HEK293T (cell line): ENCODE data around the gene RHOJ.

Experiments used
- CTCF ChIA-PET: fragments of 350-600 bp; formaldehyde crosslinking; extraction: SDS; loops from one replicate; lab custom pipeline; 2021; ENCODE audit warnings: antibody characterized with exemption, inconsistent platforms; lab: Yijun Ruan, JAX
- POLR2A ChIA-PET: fragments of 350-600 bp; formaldehyde crosslinking; extraction: SDS; loops from one replicate; lab custom pipeline; 2020; ENCODE audit warnings: antibody characterized with exemption, inconsistent platforms; lab: Yijun Ruan, JAX
- DNase-seq: peaks from one replicate; pipeline ENCODE4 v3.0.0; 2012; ENCODE audit warnings: mixed read lengths; ENCODE audit errors: extremely low spot score
- ARNT ChIP-seq: fragments of 450-650 bp; IDR thresholded peaks from 2 replicates; pipeline ENCODE4 v1.6.1; 2017; ENCODE audit warnings: mild to moderate bottlenecking
- BHLHE40 ChIP-seq: fragments of 450-650 bp; IDR thresholded peaks from 2 replicates; pipeline ENCODE4 v1.6.1; 2016; ENCODE audit warnings: mild to moderate bottlenecking, moderate library complexity, borderline replicate concordance
- CTBP1 ChIP-seq: fragments of 450-650 bp; IDR thresholded peaks from 2 replicates; pipeline ENCODE4 v1.6.1; 2016; ENCODE audit warnings: borderline replicate concordance
- ELF4 ChIP-seq: fragments of 450-650 bp; IDR thresholded peaks from 2 replicates; pipeline ENCODE4 v1.6.1; 2017; ENCODE audit warnings: antibody characterized with exemption
- FOXA1 ChIP-seq: fragments of 450-650 bp; IDR thresholded peaks from 2 replicates; pipeline ENCODE4 v1.6.1; 2016; ENCODE audit warnings: mild to moderate bottlenecking
- FOXK2 ChIP-seq: fragments of 450-650 bp; IDR thresholded peaks from 2 replicates; pipeline ENCODE4 v1.6.1; 2016; ENCODE audit warnings: mild to moderate bottlenecking
- FOXM1 ChIP-seq: fragments of 450-650 bp; IDR thresholded peaks from 2 replicates; pipeline ENCODE4 v1.6.1; 2017; ENCODE audit warnings: mild to moderate bottlenecking, borderline replicate concordance
- HDGF ChIP-seq: fragments of 450-650 bp; IDR thresholded peaks from 2 replicates; pipeline ENCODE4 v1.6.1; 2017; ENCODE audit warnings: antibody characterized with exemption, borderline replicate concordance
- L3MBTL2 ChIP-seq: fragments of 450-650 bp; conservative IDR thresholded peaks from 2 replicates; pipeline ENCODE4 v1.6.1; 2016; ENCODE audit warnings: mild to moderate bottlenecking
- LEF1 ChIP-seq: fragments of 450-650 bp; IDR thresholded peaks from 2 replicates; pipeline ENCODE4 v1.6.1; 2017; ENCODE audit warnings: mild to moderate bottlenecking, borderline replicate concordance
- NFRKB ChIP-seq: fragments of 450-650 bp; IDR thresholded peaks from 2 replicates; pipeline ENCODE4 v1.6.1; 2016; ENCODE audit warnings: mild to moderate bottlenecking, moderate library complexity
- SP1 ChIP-seq: fragments of 450-650 bp; IDR thresholded peaks from 2 replicates; pipeline ENCODE4 v1.6.1; 2017
- SUZ12 ChIP-seq: fragments of 450-650 bp; IDR thresholded peaks from 2 replicates; pipeline ENCODE4 v1.6.1; 2016; ENCODE audit warnings: mild to moderate bottlenecking
- TARDBP ChIP-seq: fragments of 450-650 bp; IDR thresholded peaks from 2 replicates; pipeline ENCODE4 v1.6.1; 2016
- ZNF384 ChIP-seq: fragments of 450-650 bp; IDR thresholded peaks from 2 replicates; pipeline ENCODE4 v1.6.1; 2016
- TF ChIP-seq, protein P1 (sequence below): fragments of 450-650 bp; IDR thresholded peaks from 2 replicates; pipeline ENCODE4 v1.6.1; 2016

Gene RHOJ

GRCh38 chr14:63224196-63224595 is 20.0 kb downstream of the RHOJ start:
- ChIA-PET POLR2A (interaction anchor here (1.0 kb wide), 1 partner anchor 20 kb away, joined by 4 read pairs; no protein-coding TSS in a partner anchor), CTCF (no interaction called here)
- peak; percentile 32 for DNase-seq
- no peak for TF ChIP-seq BHLHE40
- no peak for TF ChIP-seq HDGF
- TF ChIP-seq, protein P1, sequence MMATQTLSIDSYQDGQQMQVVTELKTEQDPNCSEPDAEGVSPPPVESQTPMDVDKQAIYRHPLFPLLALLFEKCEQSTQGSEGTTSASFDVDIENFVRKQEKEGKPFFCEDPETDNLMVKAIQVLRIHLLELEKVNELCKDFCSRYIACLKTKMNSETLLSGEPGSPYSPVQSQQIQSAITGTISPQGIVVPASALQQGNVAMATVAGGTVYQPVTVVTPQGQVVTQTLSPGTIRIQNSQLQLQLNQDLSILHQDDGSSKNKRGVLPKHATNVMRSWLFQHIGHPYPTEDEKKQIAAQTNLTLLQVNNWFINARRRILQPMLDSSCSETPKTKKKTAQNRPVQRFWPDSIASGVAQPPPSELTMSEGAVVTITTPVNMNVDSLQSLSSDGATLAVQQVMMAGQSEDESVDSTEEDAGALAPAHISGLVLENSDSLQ: no peak
- TF ChIP-seq CTBP1: no peak
- no peak for TF ChIP-seq SP1
- TF ChIP-seq L3MBTL2: no peak
- no peak for TF ChIP-seq ELF4
- no peak for TF ChIP-seq FOXM1
- TF ChIP-seq LEF1: no peak
- no peak for TF ChIP-seq ARNT
- TF ChIP-seq NFRKB: no peak
- TF ChIP-seq FOXK2: no peak
- no peak for TF ChIP-seq ZNF384
- no peak for TF ChIP-seq TARDBP
- no peak for TF ChIP-seq SUZ12
- TF ChIP-seq FOXA1: no peak

GRCh38 chr14:63228217-63228616 is 24.0 kb downstream of the RHOJ start:
- POLR2A ChIA-PET: no interaction called here
- CTCF ChIA-PET: no interaction called here
- DNase-seq: no peak
- TF ChIP-seq FOXA1 (no peak), FOXK2 (no peak), SP1 (no peak), FOXM1 (no peak), ZNF384 (no peak), BHLHE40 (no peak), L3MBTL2 (no peak), ARNT (no peak), NFRKB (no peak), ELF4 (no peak), HDGF (no peak)
- TF ChIP-seq, protein P1: no peak

GRCh38 chr14:63229330-63230059 is 25.3 kb downstream of the RHOJ start:
- TF ChIP-seq LEF1: no peak
- DNase-seq: no peak
- POLR2A ChIA-PET: no interaction called here
- CTCF ChIA-PET: no interaction called here

- CTCF ChIA-PET: no interaction called here
Measured at GRCh38 chr14:63231766-63232165, 27.5 kb downstream of the RHOJ start.

DNA sequence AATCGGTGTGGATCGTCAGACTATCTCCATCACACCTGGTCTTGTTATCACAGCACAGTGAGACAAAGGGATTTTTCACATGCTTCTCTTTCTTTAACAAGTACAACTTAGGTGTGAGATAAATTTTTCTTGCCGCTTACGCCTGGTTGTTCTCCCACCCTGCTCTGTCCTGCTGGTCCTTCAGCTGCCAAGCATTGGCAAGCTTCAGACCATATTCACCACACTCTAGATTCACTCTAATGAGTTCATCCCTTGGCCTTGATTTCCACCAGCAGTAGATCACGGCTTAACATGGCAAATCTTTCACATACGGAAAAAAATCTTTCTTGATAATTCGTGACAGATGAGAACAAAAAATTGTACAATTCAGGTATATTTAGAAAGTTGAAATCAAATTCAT is 33.5 kb downstream of the RHOJ start:
- no peak for TF ChIP-seq L3MBTL2
- no peak for TF ChIP-seq NFRKB
- TF ChIP-seq ARNT: no peak
- no peak for TF ChIP-seq FOXK2
- no peak for TF ChIP-seq FOXA1
- TF ChIP-seq ZNF384: no peak
- no peak for TF ChIP-seq FOXM1
- TF ChIP-seq HDGF: no peak
- DNase-seq: no peak
- ChIA-PET CTCF (interaction anchor here (0.7 to 0.8 kb wide), 2 partner anchors 16 to 766 kb away, joined by 3 read pairs; no protein-coding TSS in a partner anchor), POLR2A (no interaction called here)

More at GRCh38 chr14:63231766-63232165, 27.5 kb downstream of the RHOJ start:
- TF ChIP-seq FOXK2: no peak
- TF ChIP-seq LEF1: no peak
- TF ChIP-seq FOXA1: no peak
- TF ChIP-seq HDGF: no peak
- no peak for TF ChIP-seq NFRKB
- TF ChIP-seq, protein P1: no peak
- TF ChIP-seq ZNF384: no peak
- TF ChIP-seq SP1: no peak
- TF ChIP-seq L3MBTL2: no peak
- no peak for TF ChIP-seq ARNT
- TF ChIP-seq SUZ12: no peak
- no peak for TF ChIP-seq TARDBP
- no peak for TF ChIP-seq ELF4
- no peak for DNase-seq
- POLR2A ChIA-PET: no interaction called here

GRCh38 chr14:63240221-63240620 is 36.0 kb downstream of the RHOJ start:
- ChIA-PET POLR2A (no interaction called here), CTCF (no interaction called here)
- no peak for DNase-seq
- no peak for TF ChIP-seq NFRKB
- TF ChIP-seq SUZ12: no peak
- no peak for TF ChIP-seq FOXA1
- TF ChIP-seq ZNF384: no peak
- no peak for TF ChIP-seq FOXK2
- TF ChIP-seq HDGF: no peak

- POLR2A ChIA-PET: no interaction called here
- no peak for TF ChIP-seq LEF1
- TF ChIP-seq L3MBTL2: no peak
- TF ChIP-seq SUZ12: no peak
- TF ChIP-seq ARNT: no peak
- no peak for TF ChIP-seq ZNF384
- TF ChIP-seq FOXM1: no peak
- no peak for TF ChIP-seq FOXA1
- TF ChIP-seq NFRKB: no peak
- TF ChIP-seq FOXK2: no peak
- CTCF ChIA-PET: no interaction called here
Measured at GRCh38 chr14:63241096-63241495, 36.9 kb downstream of the RHOJ start.

More at GRCh38 chr14:63241096-63241495, 36.9 kb downstream of the RHOJ start:
- no peak for DNase-seq
